RWPE1 (cell line): ENCODE data around the gene SH3RF3.

Experiments
- CTCF ChIA-PET: fragments of 350-600 bp; sonication (Branson Sonifier 250); formaldehyde crosslinking; extraction: SDS; loops from one replicate; lab custom pipeline; 2021; lab: Yijun Ruan, JAX
- POLR2A ChIA-PET: fragments of 400-600 bp; formaldehyde crosslinking; extraction: SDS; loops from one replicate; lab custom pipeline; 2020; ENCODE audit warnings: antibody characterized with exemption; ENCODE audit not compliant: low non-redundant PET; lab: Yijun Ruan, JAX
- DNase-seq: peaks from one replicate; pipeline ENCODE4 v3.0.0; 2012; ENCODE audit warnings: low spot score
- H3K27ac ChIP-seq: fragments of 450-650 bp; 2 replicates; pipeline ENCODE4 v1.5.1; 2017
- TF ChIP-seq, protein P1 (sequence below): fragments of 450-650 bp; conservative IDR thresholded peaks from 2 replicates; pipeline ENCODE4 v1.5.1; 2017; ENCODE audit warnings: low read depth, mild to moderate bottlenecking

The SH3RF3 gene

DNA sequence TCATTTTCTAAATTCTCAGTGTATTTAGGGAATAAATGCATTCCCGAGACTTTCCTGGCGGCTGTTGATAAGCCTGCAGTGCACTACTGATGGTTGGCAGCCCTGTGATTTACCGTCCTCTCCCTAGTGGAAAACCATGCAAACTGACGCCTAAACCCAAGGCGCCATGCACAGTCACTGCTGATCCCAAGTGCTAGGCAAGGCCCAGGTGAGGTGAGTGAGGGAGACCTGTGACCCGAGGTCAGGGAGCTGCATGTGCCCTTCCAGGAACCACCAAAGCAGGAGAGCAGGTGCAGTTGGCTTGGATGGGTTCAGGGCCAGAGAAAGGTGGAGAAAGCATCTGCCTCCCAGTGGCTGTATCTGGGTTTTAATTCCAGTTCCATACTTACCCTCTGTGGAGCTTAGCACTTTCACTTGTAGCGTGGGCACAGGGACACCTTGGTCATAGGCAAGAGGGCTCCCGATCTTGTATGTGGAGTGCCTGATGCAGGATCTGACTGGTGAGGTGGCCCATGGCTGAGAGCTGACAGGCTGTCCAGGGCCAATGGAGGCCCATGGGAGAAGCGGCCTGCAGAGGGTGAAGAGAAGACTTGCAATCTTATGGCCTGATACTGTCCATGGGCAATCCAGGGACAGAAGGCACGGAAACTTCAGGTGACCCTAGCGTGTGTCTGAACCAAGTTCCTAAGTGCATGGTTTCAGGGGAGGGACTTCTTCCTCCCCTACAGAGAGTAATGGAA, 131.3 kb downstream of the SH3RF3 start:
- no peak overlapping the region for H3K27ac ChIP-seq
- CTCF ChIA-PET = no interaction called here
- no peak for DNase-seq
- TF ChIP-seq, protein P1, sequence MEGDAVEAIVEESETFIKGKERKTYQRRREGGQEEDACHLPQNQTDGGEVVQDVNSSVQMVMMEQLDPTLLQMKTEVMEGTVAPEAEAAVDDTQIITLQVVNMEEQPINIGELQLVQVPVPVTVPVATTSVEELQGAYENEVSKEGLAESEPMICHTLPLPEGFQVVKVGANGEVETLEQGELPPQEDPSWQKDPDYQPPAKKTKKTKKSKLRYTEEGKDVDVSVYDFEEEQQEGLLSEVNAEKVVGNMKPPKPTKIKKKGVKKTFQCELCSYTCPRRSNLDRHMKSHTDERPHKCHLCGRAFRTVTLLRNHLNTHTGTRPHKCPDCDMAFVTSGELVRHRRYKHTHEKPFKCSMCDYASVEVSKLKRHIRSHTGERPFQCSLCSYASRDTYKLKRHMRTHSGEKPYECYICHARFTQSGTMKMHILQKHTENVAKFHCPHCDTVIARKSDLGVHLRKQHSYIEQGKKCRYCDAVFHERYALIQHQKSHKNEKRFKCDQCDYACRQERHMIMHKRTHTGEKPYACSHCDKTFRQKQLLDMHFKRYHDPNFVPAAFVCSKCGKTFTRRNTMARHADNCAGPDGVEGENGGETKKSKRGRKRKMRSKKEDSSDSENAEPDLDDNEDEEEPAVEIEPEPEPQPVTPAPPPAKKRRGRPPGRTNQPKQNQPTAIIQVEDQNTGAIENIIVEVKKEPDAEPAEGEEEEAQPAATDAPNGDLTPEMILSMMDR = no peak
- POLR2A ChIA-PET = no interaction called here

DNA sequence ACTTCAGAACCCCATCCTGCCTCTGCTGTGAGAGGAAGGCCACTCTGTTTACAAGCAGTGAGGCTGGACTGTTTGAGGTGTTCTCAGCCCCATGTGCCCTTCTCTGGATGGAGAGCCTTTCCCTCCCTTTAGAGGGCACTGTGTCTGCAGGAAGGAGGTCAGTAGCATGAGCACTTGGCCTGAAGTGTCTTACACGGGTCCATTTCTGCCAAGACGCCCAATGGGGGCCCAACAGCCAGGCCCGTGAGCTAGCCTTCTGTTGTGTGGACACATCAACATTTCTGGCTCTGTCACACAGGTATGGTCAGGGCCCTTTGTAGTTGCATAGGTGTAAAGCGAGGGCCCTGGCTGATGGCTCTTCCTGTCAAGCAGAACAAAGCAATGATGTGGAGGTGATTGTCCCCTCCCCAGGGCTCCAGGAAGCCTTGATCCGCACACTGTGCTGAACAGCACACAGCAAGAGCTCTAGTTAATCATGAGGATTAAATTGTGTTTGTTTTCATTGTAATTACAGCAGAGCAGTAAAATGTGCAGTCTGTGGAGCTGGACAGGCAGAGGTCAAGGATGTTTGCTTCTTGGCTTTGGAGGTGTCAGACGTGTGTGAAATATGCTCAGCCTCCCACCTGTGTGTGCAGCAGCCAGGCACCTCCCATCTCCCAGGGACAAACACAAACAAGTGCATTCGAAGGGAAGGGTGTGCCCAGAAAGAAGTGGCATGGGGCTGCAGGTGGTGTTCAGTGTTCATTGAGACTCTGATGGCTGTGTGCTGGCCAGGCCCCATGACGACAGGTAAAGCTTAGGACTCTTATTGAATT, 132.1 kb downstream of the SH3RF3 start:
- CTCF ChIA-PET = interaction anchor here (0.6 to 1.0 kb wide), 3 partner anchors 8 to 116 kb away, joined by 3 to 4 read pairs (median 3); no protein-coding TSS in a partner anchor
- POLR2A ChIA-PET = interaction anchor here (0.5 kb wide), 1 partner anchor 18 kb away, joined by 3 read pairs; no protein-coding TSS in a partner anchor
- no peak overlapping the region for H3K27ac ChIP-seq
- TF ChIP-seq, protein P1 = no peak
- DNase-seq = no peak

DNA sequence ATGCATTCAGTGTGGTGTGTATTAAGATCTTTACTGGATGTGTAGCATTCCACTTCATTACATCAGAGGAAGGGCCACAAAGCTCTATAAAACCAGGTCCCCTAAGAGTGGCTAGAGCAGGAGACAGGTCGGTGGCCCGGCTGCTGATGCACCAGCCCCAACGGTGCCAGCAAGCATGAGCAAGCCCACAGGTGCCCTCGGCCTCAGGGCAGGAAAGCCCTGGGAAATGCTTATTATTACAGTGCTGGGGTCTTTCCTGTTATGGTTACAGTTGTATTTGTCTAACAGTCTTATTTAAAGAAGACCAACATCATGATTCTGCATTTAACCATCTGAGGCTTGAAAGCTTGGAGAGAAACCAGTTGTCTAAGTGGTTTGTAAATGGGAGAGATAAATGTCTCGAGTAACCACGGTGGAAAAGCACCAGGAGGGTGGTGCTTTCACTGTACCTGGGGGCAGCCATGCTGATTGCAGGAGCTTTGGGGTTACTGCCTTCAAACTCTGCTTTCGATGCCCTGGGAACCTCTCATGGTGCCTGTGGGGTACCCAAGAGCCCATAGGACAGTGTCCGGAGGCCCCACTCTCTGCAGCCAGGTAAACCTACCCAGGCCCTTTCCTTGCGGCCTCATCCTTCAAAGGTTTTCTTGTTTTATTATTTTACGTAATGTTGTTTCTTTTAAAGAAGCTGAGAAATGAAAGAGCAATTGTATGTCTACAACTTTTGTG, 133.1 kb downstream of the SH3RF3 start:
- ChIA-PET CTCF (interaction anchor here (0.9 to 1.0 kb wide), 2 partner anchors 8 to 9 kb away, joined by 3 to 4 read pairs; no protein-coding TSS in a partner anchor), POLR2A (no interaction called here)
- TF ChIP-seq, protein P1 = no peak
- DNase-seq = no peak
- H3K27ac ChIP-seq = no peak overlapping the region

DNA sequence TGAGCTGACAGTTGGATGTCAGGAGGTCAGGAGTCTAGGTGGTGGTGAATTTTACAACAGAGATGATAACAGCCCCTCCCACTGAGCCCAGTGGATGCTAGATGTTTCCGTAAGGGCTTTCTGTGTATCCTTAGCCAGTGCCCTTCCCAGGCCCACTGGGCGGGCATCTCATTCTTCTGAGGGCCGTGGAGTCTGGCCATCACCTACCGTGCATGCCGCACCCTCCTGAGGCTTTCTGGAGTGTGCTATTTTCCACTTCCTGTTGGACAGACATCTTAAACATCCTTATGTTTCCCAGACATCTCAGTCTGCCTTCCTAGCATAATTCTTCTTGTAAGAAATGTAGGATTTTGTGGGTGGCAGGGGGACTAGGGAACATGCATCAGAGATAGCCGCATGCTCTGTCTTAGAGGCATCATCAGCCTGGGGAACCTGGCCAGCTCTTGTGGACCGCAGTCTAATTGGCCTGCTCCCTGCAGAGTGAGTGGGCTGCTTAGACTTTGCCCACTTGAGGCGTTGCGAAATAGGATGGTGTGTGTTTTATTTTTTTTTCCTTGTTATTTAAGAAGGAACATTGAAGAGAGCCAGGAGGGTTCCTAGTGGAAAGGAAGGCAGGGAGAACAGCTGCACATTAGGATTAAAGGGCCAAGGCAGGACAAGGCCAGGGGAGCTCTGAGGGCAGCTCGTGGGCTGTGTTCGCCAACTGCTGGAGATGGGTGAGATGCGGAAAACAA, 135.8 kb downstream of the SH3RF3 start:
- CTCF ChIA-PET = no interaction called here
- TF ChIP-seq, protein P1 = no peak
- POLR2A ChIA-PET = no interaction called here
- peak overlapping the region; percentile 57 for H3K27ac ChIP-seq
- DNase-seq = no peak

DNA sequence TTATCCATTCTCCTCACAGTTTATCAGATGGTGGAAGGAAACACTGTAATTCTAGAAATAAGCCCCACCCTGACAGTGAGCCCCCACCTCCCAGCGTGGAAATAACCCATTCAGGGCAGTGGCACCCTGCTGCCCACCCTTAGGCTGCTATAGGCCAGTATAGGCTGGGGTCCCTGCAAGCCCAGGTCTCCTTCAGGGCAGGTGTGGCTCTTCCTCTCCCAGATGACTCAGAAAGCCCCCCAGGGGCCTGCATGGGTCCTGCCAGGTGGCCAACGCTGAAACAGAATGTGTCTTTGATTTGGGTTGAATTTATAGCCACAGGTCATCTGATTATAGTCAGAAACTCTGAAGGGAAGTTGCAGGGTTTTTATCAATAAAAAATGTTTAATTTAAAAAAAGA, 136.4 kb downstream of the SH3RF3 start:
- peak overlapping the region; percentile 57 for H3K27ac ChIP-seq
- ChIA-PET CTCF (no interaction called here), POLR2A (no interaction called here)
- DNase-seq = no peak
- TF ChIP-seq, protein P1 = no peak
